GM18519 (cell line): ENCODE measurements around the gene CPED1.
A peak's percentile ranks its signal among the peaks of the same experiment; 100 is the strongest.
"Not testable (repeated sequence)": the region's sequence is repeated elsewhere in the genome, so short reads cannot be mapped to it uniquely, and the experiment has no call there.

Experiments
- ATAC-seq: cut with Tn5 transposase; IDR thresholded peaks from one replicate; pipeline ENCODE4 v1.9.1; 2021; ENCODE audit warnings: mild to moderate bottlenecking, moderate library complexity; ENCODE audit not compliant: unreplicated experiment, low FRiP score

The CPED1 gene

DNA sequence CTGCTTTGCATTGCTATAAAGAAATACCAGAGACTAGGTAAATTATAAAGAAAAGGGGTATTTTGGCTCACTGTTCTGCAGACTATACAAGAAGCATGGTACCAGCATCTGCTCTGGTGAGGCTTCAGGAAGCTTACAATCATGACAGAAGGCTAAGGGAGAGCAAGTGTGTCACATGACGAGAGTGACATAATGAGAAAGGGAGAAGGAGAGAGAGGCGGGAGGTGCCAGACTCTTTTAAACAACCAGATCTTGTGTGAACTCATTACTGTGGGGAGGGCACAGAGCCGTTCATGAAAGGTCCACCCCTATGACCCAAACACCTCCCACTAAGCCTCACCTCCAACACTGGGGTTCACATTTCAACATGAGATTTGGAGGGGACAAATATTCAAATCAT is 281.3 kb downstream of the CPED1 start:
- ATAC-seq, result no peak

DNA sequence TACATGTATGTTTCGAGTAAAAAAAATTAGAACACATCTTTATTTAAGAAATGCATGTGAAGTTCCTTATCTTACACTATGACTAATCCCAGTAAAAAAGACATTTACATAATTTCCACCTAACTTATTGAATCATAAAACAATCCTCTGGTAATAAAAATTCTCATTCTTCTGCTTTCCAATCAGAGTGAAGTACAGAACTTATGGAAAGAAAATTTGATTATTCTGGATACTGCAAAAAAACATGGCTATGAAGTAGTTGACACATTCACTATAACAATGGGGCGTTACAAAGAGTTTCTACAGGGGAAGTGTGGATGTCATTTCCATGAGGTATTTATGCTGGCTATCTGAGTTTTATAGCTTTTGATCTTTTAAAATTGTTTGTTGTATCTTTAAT is 282.6 kb downstream of the CPED1 start:
- ATAC-seq, result no peak

DNA sequence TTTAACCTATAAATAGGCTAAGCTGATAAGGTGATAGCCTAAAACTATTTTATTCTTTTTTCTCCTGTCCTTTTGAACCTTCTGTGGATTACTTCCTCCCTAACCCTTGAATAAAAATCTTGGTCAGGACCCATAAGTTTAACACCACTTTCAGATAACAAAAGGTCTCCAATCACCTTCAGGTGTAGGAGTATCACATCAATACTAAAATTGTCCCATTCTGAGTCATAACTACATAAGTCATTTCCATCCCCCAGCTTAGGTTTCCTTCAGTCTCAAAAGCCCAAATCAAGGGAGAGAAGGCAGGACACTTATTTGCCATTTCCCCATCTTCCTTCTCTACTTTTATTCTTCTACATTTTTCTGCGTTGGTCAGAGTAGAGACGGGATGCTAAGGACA is 283.4 kb downstream of the CPED1 start:
- ATAC-seq, result peak; percentile 55

DNA sequence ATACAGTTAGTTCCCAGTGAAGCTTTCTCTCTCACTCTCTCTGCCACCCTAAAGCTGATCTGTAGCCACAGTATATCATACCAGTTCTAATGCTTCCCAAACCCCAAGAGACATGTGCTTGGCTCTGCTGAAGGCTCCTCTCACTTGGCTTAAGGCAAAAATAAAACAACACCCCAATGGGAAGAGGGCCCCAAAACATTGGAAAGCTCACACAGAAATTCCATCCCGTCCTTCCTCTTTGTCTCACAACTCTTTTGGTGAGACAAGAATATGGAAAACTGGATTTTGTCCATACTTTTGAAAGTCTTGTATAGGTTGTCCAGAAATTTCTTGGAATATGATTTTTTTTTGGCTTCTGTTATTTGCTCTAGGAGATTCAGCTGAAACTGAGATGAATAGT is 284.2 kb downstream of the CPED1 start:
- ATAC-seq, result no peak

DNA sequence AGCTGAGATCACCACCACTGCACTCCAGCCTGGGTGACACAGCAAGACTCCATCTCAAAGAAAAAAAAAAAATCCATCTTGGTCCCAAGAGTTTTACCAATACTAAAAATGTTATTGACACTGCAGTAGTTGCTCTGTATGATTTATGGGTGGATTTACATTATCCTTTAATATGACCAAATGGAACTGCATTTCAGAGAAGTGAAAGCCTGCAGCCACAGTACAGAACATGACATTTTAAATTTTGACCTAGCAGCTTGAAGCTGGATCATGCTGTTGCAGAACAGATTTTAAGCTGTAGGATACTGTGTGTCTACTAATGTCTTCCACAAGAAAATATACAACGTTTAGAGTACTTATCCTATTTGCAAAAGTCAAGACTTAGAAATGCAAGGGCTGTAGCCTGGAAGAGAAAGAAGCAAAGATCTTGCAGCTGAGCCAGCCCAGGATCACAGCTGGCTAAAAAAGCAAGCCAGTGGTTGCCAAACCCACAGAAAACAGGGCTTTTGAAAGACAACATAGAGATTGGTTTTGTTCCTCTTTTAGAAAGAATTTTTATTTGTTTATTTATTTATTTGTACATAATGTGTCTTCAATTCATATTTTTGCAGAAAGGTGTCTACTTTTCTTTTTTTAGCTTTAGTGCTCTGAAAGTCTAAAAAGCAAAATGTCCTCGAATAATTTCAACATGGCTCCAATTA is 285.1 kb downstream of the CPED1 start:
- no peak for ATAC-seq

DNA sequence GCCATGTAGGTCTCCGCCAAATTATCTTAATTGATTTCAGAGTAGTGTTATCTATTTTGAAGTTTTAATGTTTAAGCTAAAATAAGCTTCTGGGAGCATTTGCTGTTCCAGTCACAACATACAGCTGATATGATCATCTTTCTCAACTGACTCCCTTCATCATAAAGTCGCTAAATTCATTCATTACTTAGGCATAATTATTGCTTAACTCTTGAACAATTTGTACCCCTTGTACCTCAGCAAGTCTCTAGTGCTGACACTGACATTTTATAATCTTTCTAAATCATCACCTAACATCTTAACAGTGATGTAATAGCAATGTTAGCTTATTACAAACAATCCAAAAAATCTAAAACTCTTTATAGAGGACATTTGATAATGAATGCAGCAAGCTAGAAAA is 286.0 kb downstream of the CPED1 start:
- ATAC-seq, result no peak

DNA sequence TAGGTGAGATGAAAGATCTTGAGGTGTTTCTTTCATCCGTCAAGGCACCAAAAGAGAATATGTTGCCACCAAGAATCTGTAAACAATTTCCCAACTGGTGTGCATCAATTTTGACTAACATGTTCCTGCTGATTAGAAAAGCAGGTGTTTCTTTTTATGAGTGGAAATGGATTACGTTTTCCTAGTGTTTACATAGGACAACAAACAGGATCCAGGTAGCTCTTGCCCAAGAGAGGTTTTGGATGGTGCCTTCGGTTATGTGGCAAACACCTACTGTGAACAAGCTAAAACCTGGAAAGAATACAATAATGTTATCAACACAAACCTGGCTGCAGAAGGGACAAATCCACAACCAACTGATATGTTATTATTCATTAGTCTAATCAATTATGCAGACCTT is 286.7 kb downstream of the CPED1 start:
- ATAC-seq, result no peak

DNA sequence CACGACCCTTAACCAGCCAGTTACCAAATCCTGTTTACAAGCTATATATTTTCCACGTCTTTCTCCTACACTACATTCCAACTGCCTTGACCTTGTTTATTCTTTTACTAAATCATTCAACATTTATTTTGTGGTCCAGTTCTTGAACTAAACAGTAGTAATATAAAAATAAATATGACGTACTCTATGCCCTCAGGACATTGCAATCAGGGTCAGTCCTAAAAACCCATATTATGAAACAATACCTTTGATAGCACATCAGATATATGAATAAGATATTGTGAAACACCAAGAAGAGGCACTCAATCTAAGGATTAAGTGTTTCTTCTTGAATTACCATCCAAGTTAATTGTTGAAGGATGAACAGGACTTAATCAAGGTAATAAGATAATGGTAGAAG is 287.8 kb downstream of the CPED1 start:
- no peak for ATAC-seq

DNA sequence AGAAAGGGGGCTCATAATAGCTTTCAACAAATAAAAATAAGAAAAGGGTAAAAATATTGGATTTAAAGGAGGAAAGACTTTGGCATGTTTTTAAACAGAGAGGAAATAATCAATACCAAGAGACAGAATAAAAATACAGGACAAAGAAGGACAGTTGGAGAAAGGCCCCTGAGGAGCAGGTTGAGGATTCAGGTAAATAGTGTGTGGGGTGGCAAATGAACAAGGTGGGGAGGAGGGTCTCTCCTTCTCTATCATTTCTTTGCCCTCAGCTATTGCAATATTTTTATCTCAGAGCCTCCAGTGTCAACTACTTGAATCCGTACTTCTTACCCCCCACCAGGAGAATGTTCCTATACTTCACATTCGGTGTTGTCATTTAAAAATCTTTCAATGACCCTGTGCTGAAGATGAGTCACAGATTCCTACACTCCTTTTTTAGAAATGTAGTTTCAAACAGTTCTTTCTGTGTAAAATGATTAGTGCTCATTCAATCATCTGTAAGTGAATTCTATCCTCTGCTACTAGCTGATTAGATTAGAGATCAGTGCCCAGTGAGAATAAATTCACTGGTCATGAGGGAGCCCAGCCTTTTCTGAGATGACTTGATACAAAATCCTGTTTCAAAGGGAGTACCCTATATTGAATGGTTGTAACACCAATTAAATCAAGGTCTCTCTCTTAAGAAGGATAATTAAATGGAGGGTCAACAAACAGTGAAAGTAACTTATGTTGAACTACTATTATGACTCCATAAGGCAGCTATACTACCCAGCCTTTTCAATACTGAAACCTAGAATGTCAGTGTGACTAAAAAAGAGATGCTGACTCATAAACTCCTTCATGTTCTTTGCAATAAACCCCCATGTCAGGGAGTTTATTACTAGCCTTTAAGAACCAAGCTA is 289.9 kb downstream of the CPED1 start:
- ATAC-seq, result peak; percentile 99

DNA sequence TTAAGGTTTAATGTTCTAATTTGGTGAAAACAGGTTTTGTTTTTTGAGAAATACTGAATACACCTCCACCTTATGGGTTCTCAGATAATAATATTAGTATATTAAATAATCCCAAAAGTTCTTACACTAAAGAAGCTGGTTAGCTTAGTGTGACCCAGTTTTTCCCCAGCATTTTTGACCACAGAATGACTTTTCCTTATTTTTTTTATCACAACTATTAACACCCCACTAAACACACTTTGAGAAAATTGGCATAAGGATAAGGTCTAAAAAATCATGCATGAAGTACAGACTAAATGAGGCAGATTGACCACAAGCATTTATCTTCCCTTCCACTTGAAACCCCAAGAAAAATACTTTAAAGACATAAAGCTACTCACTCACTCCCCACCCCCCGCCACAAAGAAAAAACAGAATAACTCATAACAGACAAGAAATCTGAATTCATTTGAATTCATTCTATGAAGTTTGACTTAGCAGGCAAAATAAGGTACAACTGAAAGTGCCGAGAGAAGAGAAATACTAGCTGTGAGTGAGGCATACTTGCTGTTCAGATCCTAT is 290.6 kb downstream of the CPED1 start:
- ATAC-seq, result no peak

DNA sequence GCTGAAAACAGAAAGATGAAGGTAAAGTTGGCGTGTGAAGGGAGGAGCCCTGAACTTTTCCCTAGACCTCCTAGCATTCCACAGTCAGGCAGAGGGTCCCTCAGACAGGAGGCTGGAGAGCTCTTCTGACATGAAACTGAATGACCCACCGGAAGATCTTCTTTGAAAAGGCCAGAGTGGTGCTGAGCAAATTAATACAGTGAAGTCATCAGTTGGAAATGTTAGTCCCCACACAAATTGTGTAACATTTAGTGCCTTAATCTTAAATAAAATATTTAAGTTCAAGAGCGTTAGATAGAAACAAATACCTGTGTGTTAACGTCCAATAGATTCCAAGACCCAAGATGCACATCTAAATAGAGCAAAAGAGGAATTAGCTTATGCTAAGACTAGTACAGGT is 291.3 kb downstream of the CPED1 start:
- ATAC-seq, result no peak

DNA sequence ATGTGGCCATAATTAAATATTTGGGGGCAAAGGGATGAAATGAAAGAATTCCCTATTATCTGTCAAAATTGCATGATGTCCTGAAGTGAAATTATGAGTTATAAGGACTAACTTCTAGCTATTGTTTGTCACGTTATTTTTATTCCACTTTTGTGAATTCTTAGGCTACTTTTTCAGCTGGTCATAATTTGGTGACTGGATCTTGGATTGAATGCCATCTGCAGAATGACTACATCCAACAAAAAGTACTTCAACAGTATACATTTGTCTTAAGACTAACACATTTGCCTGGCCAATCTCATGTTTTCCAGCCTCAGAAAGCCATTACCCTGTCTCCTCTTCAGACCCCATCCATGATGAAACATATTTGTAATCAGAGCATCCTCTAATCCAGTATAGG is 292.1 kb downstream of the CPED1 start:
- ATAC-seq, result no peak

DNA sequence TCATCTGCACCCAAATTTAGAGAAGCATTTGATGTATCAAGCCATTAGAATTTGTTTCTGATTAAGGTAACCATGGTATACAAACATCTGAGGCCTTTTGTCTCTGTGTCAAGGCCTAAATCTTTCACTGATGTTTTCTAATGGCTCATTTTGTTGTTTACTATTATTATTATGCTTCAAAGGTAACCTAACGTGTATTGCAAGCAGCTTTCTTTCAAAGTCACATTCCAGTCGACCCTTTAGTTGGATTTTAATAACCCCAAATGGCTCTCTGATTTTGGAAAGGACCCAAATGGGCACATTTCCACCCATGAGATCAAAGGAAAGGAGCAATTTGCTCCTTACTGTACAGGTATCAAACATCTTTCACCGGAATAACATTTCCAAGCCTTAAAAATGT is 293.6 kb downstream of the CPED1 start:
- ATAC-seq, result no peak

DNA sequence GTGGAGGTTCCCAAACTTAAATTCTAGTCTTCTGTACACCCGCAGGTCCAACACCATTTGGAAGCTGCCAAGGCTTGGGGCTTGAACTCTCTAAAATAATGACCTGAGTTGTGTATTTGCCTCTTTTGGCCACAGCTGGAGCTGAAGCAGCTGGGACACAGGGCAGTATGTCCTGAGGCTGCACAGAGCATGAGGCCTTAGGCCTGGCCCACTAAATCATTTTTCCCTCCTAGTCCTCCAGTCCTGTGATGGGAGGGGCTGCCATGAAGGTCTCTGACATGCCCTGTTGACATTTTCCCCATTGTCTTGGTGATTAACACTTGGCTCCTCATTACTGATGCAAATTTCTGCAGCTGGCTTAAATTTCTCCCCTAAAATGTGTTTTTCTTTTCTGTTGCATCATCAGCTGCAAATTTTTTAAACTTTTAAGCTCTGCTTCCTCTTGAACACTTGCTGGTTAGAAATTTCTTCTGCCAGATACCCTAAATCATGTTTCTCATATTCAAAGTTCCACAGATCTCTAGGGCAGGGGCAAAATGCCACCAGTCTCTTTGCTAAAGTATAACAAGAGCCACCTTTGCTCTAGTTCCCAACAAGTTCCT is 296.7 kb downstream of the CPED1 start:
- no peak for ATAC-seq

DNA sequence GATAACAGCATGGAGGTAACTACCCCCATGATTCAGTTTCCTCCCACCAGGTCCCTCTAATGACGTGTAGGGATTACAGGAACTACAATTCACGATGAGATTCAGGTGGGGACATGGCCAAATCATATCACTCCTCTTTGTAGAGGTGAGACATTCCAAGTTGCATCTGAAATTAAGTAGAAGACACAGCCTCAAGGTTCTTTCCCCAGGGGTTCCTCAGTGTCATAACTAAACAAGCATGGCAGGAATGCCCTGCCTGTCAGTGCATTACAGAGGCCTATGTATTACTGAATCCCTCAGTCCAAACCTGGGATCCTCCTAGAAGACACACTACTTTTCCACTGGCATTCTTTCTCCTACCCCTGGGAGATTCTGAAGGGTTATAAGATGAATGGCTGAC is 297.7 kb downstream of the CPED1 start:
- ATAC-seq, result no peak

DNA sequence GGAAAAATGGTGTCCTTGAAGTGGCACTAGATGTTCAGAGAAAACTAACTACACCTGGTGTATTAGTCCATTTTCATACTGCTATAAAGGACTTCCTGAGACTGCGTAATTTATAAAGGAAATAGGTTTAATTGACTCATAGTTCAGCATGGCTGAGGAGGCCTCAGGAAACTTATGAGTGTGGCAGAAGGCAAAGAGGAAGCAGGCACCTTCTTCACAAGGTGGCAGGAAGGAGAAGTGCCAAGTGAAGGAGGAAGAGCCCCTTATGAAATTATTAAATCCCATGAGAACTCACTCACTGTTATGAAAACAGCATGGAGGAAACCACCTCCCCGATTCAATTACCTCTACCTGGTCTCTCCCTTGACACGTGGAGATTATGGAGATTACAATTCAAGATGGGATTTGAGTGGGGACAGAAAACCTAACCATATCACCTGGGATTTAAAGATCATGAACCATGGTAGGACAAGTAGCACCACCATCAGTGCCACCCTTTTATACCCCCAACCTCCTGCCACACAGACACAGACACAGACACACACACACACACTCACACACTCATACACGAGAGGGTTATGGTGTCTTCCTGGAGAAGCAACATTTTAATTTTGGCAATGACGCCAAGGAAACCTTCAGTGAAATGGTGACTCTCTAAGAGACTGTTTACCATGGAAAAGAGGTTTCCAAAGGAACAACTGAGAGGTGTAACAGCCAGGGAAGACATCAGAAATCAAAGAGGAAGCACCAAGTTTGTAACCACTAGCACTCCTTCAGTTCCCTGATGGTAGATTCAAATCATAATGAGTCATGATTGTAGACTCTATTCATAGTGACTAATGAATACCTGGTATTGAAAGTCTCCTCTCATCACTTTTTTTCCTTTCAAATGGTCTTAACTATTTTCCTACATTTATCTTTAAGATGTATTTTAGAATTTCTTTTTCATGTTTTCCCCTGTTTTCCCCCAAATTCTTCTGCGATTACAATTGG is 298.5 kb downstream of the CPED1 start:
- no peak for ATAC-seq

DNA sequence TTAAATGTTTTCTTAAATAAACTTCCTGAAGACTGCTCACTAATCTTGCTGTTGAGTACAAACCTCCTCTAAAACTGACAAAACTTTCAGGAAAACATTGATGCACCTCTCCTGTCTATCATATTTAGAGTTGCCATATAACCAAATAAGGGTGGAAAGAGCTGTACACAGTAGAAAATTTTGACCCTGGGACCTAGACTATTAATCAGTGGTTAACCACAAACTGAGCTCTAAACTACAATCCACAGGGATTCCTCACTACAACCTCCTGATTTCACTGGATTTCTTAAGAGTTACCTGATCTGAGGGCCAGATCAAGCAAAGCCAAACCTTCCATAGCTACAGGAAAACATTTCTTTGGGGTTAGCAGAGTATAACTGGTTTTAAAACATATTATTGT is 300.4 kb downstream of the CPED1 start:
- ATAC-seq, result no peak

DNA sequence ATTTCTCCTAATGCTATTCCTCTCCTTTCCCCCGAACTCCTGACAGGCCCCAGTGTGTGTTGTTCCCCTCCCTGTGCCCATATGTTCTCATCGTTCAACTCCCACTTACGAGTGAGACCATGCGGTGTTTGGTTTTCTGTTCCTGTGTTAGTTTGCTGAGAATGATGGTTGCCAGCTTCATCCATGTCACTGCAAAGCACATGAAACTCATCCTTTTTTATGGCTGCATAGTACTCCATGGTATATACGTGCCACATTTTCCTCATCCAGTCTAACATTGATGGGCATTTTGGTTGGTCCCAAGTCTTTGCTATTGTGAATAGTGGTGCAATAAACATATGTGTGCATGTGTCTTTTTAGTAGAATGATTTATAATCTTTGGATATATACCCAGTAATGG is 301.4 kb downstream of the CPED1 start:
- not testable (repeated sequence) for ATAC-seq

DNA sequence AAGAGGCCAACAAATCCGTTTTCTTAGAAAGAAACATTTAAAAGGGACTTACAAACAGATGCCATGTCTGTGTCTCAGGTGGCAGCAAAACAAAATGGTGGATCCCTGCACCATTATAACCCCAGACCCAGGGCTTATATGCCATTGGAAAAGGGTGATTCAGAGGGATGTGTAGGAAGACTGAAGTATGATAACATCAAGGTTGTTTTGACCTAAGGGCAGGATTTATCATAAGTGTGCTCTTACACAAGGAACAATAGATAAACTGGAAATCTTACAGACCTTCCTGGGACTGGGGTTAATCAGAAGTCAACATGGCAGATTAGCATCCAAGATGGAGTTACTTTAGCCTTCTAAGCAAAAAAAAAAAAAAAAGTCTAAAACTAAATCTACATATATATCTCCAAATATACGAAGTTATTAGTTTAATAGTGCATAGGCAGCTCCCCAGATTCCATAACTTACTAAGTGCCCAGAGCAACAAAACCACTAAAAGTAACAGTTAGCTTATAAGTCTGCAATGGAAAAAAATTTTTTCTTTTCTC is 306.0 kb downstream of the CPED1 start:
- no peak for ATAC-seq

DNA sequence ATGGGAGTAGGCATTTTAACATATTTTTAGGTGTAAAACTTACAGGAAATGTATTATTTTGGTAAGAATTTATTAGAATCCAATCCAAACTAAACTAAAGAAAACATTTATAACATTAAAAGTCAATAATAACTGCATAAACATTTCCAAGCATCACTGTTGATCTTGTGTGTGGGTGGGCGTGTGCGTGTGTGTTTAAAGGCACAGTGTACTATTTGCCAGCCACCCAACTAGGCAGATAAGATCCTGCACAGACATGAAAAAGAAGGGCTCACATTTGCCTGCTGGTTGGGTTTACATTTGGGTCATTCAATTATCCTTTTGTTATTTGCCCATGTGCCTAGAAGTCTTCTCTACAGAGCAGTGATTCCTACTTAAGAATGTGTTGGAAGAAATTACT is 309.3 kb downstream of the CPED1 start:
- ATAC-seq, result no peak
